BJ (cell line): Measurements from ENCODE around the gene FBH1. TPM values are rescaled to one million over a fixed set of nuclear protein-coding genes. Genes with fewer than 3 reads are reported as not detected.

Experiments used
- CTCF ChIA-PET: fragments of 350-600 bp; formaldehyde crosslinking; extraction: SDS; loops from one replicate; lab custom pipeline; 2021; ENCODE audit warnings: antibody characterized with exemption, inconsistent platforms; lab: Yijun Ruan, JAX
- POLR2A ChIA-PET: fragments of 300-600 bp; sonication (Branson Sonifier 250); formaldehyde crosslinking; extraction: SDS; loops from one replicate; lab custom pipeline; 2021; ENCODE audit warnings: antibody characterized with exemption; lab: Charles Lee
- DNase-seq: peaks from one replicate; pipeline ENCODE4 v3.0.0-alpha.2; 2011; ENCODE audit warnings: low read depth
- H3K27me3 ChIP-seq: 2 replicates; pipeline ENCODE4 v1.6.0; 2011; ENCODE audit warnings: low read length; ENCODE audit not compliant: control insufficient read depth, insufficient read depth
- H3K36me3 ChIP-seq: 2 replicates; pipeline ENCODE4 v1.5.1; 2011; ENCODE audit warnings: low read length; ENCODE audit not compliant: control insufficient read depth, insufficient read depth
- H3K4me3 ChIP-seq: 2 replicates; pipeline ENCODE4 v1.5.1; 2011; ENCODE audit warnings: low read depth, mild to moderate bottlenecking, control low read depth, low read length
- polyA plus RNA-seq: library from polyadenylated mRNA; depleted of rRNA; stranded (reverse); fragments of >200 nt; gene quantifications from 2 replicates; pipeline ENCODE4 v1.2.3, GENCODE V29; 2011
- TF ChIP-seq, protein P1 (sequence below): IDR thresholded peaks from 2 replicates; pipeline ENCODE4 v1.5.1; 2011; ENCODE audit warnings: low read depth, mild to moderate bottlenecking, control low read depth, inconsistent platforms, low read length, moderate library complexity; ENCODE audit not compliant: insufficient read depth

Gene FBH1
- polyA plus RNA-seq, 1 experiment, result 82.5 TPM

DNA sequence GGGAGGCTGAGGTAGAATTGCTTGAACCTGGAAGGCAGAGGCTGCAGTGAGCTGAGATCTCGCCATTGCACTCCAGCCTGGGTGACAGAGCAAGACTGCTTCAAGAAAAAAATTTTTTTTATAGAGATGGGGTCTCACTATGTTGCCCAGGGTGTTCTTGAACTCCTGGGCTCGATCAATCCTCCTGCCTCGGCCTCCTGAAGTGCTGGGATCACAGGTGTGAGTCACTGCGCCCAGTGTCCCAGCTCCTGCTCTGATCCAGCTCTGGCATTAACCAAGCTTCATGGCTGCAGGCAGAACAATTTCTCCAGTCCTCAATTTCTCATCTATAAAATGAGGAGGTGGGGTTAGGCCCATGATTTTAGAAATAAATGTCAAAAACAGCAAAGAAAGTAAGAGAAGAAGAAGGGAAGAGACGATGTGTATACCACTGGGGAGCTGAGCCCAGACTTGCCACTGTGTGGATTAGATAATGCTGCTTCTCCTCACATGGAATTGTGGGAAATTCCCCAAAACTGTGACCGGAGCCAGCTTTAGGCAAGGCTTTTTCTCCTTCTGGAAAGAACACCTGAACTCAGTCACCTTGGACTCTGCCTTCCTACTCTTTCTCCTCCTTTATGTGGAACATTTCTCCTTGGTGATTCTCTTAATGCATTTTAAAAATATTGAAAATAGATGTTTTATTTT lies 61.8 kb downstream of the FBH1 start:
- Histone ChIP-seq H3K27me3 (no peaks in the 10 kb centered on the region), H3K36me3 (no peaks in the 10 kb centered on the region), H3K4me3 (no peak overlapping the region)
- POLR2A ChIA-PET, result no interaction called here
- no peak for DNase-seq
- CTCF ChIA-PET, result interaction anchor here (0.6 to 3.6 kb wide), 3 partner anchors 23 to 213 kb away, joined by 3 to 16 read pairs (median 3); no protein-coding TSS in a partner anchor
- TF ChIP-seq, protein P1, sequence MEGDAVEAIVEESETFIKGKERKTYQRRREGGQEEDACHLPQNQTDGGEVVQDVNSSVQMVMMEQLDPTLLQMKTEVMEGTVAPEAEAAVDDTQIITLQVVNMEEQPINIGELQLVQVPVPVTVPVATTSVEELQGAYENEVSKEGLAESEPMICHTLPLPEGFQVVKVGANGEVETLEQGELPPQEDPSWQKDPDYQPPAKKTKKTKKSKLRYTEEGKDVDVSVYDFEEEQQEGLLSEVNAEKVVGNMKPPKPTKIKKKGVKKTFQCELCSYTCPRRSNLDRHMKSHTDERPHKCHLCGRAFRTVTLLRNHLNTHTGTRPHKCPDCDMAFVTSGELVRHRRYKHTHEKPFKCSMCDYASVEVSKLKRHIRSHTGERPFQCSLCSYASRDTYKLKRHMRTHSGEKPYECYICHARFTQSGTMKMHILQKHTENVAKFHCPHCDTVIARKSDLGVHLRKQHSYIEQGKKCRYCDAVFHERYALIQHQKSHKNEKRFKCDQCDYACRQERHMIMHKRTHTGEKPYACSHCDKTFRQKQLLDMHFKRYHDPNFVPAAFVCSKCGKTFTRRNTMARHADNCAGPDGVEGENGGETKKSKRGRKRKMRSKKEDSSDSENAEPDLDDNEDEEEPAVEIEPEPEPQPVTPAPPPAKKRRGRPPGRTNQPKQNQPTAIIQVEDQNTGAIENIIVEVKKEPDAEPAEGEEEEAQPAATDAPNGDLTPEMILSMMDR, result no peak

DNA sequence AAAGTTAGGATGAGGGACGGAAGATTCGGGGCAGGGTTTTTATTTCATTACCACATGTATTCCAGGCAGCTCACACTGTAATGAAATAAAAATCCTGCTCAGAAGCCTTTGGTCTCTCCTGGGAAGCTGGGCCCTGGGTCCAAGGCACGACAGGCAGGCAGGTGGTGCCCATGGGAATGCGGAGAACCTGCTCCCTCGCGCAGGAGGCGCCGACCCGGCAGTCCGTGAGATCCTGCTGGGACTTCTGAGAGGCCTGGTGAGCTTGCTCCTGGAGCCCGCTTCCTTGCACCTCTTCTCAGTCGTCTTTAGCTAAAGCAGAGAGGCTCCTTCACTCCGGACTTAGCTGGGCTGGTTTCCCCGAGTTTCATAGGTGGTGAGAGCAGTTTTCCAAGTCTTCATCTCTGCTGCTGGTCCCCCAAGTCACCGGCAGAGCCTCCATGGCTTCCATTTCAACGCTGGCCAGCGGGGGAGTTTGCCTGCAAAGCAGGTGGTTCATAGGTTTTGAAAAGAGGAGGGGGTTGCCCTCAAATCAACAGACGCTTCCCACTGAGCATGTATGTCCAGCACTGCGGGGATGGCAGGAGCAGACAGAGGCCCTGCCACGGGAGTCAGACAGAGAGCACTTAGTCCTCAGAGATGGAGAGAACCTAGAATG lies 62.8 kb downstream of the FBH1 start:
- H3K4me3 ChIP-seq, result no peak overlapping the region
- no peaks in the 10 kb centered on the region for H3K27me3 ChIP-seq
- TF ChIP-seq, protein P1, result no peak
- CTCF ChIA-PET, result interaction anchor here (3.6 kb wide), 1 partner anchor 134 kb away, joined by 16 read pairs; no protein-coding TSS in a partner anchor
- H3K36me3 ChIP-seq, result no peaks in the 10 kb centered on the region
- no peak for DNase-seq
- POLR2A ChIA-PET, result no interaction called here

DNA sequence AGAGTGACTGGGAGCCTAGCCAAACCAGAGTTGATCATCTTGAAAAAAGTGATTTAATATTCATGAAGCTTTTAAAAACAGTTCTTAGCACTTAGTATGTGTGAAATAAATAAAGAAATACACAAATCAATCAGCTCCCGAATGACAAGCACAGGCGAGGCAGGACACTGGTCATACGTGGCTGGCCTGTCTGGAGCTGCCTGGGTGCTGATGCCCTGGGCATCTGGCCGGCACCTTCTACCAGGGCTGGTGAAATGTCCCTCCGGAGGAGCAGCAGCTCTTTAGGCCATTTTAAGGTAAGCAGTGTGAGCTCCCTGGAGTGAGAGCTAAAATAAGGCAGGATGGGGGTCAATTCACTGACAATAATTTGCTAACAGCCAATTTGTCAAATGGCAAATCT lies 63.6 kb downstream of the FBH1 start:
- TF ChIP-seq, protein P1, result no peak
- H3K27me3 ChIP-seq, result no peaks in the 10 kb centered on the region
- CTCF ChIA-PET, result no interaction called here
- H3K4me3 ChIP-seq, result no peak overlapping the region
- POLR2A ChIA-PET, result no interaction called here
- no peak for DNase-seq
- H3K36me3 ChIP-seq, result no peaks in the 10 kb centered on the region

DNA sequence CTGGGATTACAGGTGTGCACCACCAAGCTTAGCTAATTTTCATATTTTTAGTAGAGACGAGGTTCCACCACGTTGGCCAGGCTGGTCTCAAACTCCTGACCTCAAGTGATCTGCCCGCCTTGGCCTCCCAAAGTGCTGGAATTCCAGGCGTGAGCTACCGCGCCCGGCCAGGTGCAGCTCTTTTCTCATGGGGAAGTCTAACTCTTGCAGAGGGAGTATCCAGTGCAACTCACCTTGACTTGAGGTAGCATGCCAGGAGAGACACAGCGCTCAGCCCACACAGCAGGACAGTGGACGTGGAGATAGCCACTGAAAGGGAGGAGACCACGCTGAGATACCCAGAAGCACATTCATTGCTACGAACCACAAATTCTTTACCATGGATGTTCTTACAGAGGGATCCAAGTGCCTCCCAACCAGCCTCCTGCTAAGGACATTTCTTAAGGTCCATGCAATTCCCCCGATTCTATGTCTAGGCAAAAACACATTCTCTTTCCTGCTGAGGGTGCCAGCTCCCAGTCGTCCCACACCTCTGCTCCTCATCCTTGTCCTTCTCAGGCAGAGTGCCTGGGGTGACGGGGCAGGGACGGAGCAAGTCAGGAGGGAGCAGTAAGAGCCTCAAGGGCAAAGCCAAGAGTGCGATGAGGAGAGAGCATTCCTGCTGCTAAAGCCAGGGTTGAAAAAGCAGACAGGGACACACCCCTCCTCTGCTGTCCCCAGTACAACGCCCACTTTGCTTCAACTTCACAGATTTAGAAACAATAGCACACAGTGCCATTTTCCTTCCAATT lies 66.3 kb downstream of the FBH1 start:
- CTCF ChIA-PET, result no interaction called here

More for the DNA sequence above, 66.3 kb downstream of the FBH1 start:
- Histone ChIP-seq H3K4me3 (no peak overlapping the region), H3K36me3 (no peaks in the 10 kb centered on the region; the same call in 1 of the 2 replicates), H3K27me3 (no peaks in the 10 kb centered on the region)
- TF ChIP-seq, protein P1, result no peak
- POLR2A ChIA-PET, result no interaction called here
- DNase-seq, result no peak
